GM19240 (cell line): ENCODE measurements around the gene JAZF1.

ENCODE experiments used
- DNase-seq: peaks from one replicate; pipeline ENCODE4 v3.0.0; 2011; ENCODE audit warnings: low spot score; ENCODE audit not compliant: insufficient read length

The JAZF1 gene

DNA sequence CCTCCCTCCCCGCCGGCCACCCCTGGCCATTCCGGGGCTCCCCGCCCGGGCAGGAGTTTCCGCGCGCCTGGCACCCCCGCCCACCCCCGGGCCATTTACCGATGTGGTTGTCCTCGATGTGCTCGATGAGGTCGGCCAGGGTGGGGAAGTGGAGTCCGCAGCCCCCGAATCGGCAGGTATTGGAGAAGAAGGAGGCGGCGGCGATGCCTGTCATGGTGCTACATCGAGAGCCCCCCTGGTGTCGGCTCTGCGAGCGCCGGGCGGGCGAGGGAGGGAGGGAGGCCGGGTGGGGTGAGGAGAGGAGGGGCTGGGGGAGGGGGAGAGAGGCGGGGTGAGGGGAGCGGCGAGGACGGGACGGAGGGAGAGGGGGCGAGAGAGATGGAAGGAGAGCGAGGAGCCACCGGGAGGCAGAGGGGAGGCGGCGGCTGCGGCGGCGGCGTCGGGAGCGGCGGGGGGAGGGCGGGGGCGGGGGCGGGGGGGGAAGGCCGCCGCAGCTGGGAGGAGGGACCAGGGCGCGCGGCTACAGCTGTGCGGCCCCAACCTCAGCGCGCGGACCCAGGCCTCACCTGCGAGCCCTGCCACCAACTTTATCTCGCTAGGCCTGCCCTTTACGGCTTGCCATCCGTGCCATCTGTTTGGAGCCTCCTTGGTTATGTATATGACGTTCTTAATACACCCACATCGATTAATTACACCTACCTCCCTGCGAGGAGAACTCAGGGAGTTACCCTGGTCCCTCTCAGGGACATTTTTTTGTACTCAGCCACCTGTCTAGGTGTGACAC is at the start of gene JAZF1:
Gene JAZF1 (minus strand): TSS at position 432 of the 784 bp plus-strand sequence.
- no peak for DNase-seq

DNA sequence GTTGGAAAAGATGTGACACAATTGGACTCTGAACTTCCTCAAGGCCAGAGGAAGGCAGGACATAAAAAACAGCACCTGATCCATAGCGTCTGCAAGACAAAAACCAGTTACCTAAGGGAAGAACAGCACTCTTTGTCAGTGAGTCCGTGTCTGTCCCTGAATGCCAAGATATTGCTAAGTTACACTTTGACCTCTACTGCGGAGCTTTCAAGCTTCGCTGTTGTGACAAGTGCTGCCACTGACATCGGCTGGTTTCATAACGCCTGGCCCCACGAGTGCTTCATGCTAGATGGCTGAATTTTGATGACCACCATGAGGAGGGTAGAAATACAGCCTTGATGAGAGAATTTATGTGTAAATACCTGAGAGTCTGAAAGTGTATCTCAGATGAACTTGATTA is 49.7 kb upstream of the JAZF1 start:
- no peak for DNase-seq

DNA sequence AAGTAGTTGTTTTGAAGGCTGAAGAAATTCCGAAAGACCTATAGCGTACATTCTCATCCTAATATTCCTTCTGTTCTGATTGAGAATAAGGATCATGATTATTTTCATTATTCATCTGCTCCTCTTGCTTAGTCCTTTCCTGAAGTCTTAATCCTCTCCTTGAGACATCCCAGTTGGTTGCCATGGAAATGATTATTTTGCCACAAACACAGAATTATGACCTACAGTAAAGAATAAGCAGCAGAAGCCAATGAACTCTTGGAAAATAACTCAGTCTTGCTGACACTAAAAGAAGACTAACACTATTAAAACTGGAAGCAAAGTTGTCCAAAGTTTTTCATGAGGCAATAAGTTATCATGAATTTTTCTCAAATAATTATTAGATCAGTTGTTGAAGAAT is 47.8 kb upstream of the JAZF1 start:
- DNase-seq = no peak

DNA sequence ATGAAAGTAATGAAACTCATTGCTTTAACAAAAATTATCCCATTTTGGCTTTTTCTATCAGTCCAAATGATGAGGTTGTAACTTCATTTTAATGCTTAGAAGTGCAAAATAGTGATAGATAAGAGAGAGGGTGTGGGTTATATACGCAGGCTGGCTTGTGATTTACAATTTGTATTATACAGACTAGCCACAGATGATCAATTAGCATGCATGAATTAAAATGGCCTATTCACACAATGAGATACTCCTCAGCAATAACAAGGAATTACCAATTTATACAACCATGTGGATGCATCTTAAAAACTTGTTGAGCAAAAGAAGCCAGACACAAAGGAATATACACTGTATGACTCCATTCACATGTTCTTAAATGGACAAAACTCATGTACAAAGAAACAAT is 45.4 kb upstream of the JAZF1 start:
- no peak for DNase-seq

DNA sequence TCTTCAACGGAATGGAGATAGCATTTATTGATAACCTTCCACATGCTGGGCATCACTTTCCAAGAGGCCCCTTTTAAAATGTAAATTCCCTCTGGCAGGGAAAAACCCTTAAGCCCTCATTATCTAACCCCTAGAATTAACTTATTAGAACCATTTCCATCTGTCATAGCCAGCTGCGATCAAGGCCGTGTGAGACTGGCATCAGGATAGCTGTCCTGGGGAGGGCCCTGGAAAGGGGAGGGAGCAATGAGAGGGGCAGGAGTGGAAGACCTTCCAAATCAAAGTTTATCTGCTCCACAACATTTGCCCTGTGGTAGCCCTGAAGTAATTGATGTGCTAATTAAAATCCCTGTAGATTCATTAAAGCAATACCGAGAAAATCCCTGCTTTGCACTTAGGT is 45.0 kb upstream of the JAZF1 start:
- DNase-seq = no peak

DNA sequence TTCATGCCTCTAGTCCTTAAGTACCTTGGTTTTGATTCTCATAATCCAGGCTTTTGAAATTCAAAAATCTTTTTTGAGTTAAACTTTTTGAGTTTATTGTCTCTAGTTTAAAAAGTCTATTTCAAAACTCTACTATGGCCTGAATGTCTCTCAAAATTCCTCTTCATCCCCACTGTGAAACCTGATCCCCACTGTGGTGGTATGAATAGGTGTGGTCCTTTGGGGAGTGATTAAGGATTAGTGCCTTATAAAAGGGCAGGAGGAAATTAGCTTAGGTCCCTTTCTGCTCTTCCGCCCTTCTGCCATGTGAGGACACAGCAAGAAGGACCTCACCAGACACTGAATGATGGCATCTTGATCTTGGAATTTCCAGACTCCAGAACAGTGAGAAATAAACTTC is 44.1 kb upstream of the JAZF1 start:
- DNase-seq = no peak

DNA sequence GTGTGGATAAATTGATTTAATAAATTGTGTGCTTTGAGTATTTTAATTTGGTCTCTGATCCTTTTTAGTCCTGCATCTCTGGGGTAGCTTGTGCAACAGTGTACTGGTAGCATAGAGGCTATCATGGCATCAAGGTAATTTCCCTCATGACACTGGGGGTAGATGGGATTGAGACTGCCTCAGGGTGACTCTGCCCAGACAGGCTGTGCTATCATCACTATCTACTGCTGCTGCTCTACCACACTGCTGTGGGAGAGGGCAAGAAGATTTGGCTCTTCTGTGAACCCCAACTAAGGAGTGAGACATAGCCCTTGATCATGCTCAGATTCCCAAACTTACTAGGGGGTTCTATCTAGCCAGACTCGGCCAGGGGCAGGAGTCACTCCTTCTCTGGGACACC is 43.6 kb upstream of the JAZF1 start:
- DNase-seq = no peak

DNA sequence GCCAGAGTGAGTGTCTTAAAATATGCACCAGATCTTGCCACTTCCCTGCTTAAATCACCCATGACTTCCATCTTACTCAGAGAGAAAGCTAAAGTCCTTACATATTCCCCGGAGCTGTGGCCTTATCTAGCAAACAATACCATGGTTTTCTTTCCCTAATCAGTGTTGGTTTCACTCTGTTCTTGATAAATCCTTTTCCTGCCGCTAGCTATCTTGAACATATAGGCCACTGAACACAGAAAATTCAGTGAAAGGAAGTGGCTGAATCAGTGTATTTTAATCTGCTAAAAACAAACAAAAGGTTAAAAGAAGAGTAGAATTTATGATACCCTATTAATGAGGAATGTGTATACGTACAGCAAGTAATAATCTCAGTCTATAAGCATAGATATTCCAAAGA is 42.0 kb upstream of the JAZF1 start:
- DNase-seq = no peak

DNA sequence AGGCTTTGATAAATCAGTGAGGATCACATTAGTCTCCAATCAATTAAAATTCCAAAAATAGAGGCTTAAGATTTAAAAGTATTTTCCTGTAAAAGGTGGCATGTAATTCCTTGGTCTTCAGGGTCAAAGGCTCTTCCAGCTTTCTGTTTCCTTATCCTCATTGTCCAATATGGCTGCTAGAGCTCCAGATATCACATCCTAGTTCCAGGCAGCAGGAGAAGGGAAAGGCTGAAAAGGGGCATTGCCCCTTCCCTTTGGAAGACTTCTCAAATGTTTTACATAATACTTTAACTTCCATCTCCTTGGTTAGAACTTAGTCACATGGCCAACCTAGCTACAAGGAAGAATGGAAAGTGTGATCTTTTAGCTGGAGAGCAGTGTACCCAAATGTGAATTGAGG is 39.2 kb upstream of the JAZF1 start:
- no peak for DNase-seq

DNA sequence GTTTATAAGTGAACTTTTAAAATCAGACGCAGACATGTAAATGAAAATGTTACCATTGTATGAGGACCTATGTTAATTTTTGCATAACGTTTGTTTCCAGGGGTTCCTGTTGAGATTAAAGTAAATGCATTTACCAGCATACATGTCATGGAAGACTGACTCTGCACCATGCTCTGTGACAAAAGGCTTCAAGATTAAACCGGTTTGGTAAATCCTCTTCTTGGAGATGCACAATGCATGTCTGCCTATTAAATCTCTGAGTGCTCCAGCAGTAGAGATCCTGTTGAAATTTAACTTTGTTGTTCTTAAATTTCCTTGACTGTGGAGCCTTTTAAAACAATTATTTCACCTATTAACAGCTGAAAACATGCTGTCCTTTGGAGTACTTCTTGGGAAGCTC is 36.5 kb upstream of the JAZF1 start:
- DNase-seq = no peak

DNA sequence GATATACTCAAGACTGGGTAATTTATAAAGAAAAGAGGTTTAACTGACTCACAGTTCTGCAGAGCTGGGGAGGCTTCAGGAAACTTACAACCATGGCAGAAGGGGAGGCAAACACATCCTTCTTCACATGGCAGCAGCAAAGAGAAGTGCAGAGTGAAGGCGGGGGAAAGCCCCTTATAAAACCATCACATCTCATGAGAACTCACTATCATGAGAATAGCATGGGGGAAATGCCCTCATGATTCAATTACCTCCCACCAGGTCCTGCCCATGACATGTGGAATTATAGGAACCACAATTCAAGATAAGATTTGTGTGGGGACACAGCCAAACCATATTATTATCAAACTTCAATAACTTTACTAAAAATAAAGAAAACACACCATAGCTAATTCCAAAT is 30.4 kb upstream of the JAZF1 start:
- no peak for DNase-seq

DNA sequence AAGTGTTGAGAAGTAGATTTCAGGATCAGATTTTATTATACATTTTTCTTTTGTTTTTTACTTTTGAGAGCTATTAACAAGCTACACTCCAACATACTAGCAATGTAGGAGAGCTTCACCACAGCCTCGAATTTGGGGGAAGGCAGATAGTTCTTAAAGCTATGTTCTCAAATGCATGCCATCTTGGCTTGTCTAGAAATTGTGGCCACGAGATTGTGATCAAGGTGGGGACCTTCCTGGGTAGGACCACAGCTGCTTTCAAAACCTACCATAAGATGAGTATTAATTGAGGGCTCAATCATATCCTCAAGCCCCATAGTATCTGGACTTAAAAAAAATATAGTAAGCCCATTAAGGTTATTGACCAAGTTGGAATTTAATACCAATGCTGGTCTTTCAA is 27.9 kb upstream of the JAZF1 start:
- DNase-seq = no peak

DNA sequence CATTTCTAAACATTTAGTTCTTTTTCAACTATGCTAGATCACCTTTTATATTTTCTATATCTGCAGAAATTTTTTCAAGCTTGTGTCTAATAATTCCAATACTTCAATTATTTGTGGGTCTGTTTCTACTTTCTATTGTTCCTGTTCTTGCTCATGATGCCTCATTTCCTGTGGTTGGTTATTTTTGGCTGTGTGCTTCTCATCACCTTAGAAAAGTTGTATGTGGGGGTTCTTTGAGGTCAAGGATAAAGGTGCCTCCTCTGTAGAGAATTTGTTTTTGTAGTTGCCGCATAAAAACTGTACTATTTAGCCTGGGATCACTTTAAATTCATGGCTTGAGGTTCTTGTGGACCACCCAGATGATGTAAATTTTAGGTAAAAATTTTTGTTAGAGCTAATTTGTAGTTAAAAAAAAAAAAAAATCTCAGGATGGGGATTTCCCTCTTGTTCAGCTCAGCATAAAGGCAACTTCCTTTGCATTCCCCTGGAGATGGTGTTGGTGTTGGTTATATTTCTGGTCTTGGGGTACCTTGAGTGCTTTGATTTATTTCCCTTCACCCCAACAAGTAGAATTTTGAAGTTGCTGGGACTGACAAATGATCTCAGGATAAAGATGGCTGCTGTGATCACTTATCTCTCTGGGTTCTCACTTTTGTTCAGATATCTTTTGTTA is 27.0 kb upstream of the JAZF1 start:
- no peak for DNase-seq

DNA sequence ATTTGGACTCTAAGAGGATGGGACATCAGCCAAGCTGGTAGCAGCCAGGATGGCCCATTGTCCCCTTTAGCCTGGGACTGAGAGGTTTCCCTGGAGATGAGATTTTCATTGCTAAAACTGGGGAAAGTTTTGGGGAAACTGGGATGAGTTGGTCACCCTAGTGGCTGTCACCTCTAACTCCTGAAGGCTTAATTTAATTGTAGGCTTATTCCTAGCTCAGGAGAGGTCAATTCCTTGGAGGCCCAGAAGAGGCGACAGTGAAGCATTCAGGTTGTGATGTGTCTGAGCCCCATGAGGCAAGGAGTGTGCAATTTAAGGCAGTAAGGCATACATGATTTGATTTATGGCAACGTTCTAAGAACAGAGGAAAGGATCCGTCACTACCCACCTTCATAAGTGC is 24.9 kb upstream of the JAZF1 start:
- no peak for DNase-seq

DNA sequence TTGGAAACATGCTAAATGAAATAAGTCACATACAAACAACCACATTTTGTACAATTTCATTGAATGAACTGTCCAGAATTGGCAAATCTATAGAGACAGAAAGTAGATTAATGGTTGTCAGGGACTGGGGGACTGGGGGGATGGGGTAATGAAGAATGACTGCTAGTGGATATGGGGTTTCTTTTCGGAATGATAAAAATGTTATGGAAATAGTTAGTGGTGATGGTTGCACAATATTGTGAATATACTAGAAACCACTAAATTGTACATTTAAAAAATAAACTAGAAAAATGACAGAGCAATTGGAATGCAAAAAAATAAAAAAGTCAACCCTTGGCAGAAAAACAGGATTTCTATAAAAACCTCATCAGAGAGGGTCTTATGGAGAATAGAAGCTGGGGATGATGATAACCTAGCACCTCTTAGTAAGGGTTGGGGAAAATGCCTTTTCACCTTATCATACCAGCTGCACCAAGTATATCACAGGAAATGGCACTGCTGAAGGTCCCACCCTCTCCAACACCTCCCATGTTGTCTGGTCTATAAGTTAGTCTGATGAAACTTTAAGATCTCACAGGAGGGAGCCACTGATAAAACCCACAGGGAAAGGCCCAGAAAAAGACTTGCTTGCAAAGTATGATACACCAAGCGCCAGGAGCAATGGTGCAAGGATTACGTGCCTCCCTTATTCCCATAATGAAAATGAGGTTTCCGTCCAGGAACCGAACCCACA is 23.1 kb upstream of the JAZF1 start:
- no peak for DNase-seq

DNA sequence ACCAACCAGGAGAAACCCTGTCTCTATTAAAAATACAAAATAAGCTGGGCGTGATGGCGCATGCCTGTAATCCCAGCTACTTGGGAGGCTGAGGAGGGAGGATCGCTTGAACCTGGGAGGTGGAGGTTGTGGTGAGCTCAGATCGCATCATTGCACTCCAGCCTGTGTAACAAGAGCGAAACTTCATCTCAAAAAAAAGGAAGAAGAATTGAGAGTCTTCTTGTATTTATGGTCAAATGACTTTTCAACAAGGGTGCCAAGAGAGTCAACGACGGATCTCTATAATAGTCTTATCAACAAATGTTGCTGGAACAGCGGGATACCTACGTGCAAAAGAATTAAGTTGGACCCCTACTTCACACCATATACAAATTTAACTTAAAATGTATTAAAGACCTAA is 21.6 kb upstream of the JAZF1 start:
- DNase-seq = no peak

DNA sequence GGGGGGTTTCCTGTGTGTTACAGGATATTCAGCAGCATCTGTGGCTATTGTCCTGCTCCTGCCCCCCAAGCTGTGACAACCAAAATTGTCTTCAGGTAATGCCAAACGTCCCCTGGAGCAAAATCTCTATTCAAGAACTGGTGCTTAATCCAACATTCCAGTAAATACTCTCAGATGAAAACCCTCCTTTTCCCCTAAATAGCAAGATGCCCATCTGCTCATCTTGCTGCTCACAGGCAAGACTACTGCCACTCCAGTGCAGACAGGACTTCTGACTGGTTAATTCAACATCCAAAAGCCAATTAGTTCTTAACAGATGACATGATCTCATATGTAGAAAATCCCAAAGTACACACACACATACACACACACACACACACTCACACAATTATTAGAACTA is 20.5 kb upstream of the JAZF1 start:
- no peak for DNase-seq

DNA sequence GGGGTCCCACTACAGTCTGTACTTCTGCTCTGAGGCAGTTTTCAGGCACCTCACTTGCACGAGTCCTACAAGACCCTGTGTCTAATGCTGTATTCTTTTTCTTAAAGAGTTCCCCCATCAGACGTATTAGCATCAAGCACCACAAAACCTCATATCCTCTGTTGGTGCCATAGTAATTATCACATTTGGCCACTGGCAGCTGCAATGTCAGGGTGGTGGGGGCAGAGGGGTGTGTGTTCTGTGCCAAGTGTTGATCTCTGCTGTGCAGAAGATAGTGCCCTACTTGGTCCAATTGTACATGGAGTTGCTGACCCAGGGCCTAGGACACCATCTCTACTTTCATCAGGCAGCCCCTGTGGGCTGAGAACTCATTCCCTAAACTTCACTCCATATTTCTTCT is 20.0 kb upstream of the JAZF1 start:
- no peak for DNase-seq

DNA sequence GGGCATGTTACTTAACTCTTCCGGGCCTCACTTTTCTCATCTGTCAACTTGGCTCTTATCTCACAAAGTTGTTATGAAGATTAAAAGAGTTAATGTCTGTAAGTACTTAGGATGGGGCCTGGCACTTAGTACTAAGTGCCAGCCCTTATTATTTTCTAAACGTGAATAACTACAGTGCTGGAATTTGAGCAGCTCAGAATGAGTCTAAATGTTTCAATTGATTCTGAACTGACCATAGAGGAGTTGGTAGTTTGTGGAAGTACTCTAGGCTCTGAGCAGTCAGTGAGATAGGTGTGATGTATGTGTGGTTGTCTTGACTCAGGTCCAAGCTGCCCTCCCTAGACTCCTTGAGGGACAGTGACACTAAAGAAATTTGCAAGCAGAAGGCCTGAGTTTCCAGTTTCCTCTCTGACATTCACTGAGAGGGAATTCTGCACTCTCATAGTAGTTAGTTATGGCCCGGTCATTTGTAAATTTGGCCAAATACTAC is 18.5 kb upstream of the JAZF1 start:
- DNase-seq = no peak

DNA sequence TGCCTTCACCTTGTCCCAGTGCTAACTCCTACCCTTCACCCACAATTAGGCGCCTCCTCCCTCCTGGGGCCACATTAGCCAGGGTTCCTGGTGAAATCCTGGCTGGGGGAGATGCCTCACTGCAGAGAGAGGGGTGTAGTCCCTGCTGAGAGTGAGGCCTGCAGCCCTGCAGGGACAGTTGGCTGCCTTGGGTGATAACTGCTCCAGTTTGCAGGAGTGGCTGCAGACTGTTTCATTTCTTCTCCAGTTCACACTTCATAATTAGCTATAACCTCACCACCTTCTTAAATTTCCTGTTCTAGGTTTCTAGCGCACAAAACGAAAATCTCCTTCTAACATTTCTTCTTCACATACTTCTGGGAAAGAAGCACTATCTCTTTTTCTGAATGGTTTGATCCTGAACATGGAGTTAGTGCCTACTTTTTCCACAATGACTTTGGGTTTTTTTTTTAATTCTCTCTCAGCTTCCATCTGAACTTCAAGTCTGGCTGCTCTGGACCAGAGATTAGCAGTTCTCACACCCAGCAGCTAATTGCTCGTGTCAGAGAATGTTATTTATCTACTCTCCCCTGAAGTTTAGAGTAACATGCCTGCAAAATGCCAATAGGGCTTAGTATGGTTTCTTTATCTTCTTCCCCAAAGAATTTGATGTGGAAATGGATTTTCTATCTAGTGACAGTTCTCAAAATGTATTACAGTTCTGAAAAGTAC is 15.5 kb upstream of the JAZF1 start:
- DNase-seq = no peak

DNA sequence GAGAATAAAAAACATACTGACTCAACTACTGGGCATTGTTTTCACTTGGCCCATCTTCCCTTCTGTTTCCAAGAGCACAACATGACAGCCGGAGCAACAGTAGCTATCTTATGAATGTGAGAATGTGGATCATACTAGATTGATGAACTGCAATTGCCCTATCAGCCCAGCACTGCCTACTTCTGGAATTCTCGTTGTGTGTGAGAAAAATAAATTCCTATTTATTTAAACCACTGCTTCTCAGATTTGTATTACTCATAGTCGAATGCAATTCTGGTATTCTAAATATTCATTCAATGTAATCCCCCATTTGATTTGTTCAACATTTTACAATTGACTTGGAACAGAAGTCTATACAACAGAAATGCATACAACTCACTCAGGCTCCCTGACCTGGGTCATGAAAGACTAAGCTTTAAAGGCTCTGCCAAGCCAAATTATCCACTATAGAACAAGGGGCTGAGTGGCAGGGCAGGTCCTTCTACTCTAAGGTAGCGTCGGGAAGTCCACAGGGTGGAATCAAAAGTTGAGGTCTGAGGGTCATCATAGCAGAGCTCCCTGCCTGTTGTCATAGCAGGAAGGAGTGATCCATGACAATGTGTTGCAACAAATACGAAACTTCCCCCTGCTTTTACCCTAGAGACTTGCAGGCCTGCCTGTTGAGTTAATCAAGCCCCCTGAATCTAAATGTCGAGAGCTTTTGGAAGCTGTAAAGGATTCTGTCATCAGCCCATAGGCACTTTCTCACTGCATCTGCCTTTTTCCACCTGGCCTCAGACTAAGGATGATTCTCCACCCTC is 12.4 kb upstream of the JAZF1 start:
- DNase-seq = no peak
